ENCODE results near the gene L3MBTL4.
"Not testable (repeated sequence)": the region's sequence is repeated elsewhere in the genome, so short reads cannot be mapped to it uniquely, and the experiment has no call there.

Gene L3MBTL4

DNA sequence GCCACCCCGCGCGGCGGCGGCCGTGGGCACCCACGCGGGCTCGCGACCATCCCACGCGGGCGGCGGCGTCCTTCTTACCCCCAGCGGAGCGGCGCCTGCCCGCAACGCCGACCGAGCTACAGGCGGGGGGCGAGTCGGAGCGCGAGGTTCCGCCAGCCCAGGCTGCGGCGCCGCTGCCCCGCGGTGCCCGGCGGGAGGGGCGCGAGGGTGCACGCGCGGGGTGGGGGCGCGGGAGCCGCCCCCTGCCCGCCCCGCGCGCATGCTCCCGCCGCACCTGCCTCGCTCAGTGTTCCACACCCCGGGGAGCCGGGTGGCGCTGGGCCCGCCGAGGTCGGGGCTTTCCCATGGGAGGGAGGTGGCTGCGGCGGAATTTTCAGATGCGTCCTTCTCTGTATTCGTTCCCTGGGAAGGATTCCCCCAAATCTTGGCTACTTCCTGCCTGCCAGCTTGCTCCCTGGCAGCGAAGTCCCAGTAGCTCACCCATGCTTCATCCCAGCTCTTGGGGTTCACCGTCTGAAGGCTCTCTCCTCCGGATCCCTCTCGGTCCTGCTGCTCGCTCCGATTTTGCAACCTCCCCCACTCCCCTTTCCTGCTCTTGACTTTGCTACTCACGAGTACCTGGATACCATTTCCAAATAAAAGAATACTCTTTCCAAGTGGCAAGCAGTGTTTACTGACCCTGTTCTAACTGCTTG, at the start of gene L3MBTL4:
Gene L3MBTL4, minus strand, starts transcription at position 189 of the 695 bp plus-strand sequence. CDS start 103,286 bp downstream, outside the sequence.
- peak; percentile 44 for DNase-seq

DNA sequence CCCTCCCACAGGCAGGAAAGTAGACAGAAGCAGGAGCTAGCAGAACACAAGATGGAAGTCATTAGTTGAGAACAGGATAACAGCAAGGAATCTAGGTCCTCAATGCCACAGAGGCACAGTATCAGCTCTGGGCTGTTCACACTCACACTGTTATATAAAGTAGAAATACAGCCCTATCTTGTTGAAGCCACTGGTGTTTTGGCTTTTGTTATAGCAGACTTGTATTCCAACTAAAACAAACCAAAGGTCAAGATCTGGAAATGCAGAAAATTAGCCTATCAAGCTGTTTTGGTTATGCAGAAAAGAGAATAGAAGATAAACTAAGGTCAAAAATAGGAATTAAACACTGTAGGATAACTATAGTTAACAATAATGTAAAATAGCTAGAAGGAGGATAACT, 37.5 kb upstream of the L3MBTL4 start:
- no peak for DNase-seq

- DNase-seq, result no peak
Observed at GRCh38 chr18:6449213-6449612, 34.5 kb upstream of the L3MBTL4 start.

DNA sequence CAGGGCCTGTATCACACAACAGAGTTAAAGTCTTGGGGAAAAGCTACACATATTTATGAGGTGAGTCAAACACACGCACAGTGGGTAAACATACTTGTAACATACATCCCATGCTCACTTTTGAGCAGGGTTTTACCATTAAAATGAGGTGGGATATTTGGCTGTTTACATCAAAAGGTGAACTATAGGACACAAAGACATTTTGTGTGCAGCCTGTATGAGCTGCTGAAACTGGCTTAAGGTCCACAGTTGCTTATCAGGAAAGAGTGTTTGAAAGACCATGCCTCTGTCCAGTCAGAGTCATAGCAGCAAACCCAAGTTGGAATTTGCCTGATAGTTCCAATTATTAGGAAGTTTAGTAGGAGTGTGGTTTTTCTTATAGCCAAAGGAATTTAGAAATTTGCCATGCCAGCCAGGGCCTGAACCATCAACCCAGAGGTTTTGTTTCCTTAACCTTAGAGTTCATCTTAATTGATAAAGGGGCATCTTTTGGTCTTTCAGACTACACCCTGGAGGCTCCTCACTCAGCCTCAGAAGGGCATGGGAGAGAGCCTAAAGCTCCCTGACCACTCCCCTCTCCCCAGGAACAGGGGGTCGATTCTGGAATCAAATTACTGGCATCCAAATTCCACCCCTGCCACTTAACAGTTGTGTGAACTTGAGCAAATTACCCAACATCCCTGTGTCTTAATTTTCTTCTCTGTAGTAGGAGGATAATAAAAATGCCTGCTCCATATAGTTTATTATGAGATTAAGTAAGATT, 29.9 kb upstream of the L3MBTL4 start:
- DNase-seq, result no peak

- no peak for DNase-seq
Observed at GRCh38 chr18:6441200-6441599, 26.5 kb upstream of the L3MBTL4 start.

- no peak for DNase-seq
Observed at GRCh38 chr18:6437937-6438818, 23.5 kb upstream of the L3MBTL4 start.

- DNase-seq, result no peak
Observed at GRCh38 chr18:6435731-6436130, 21.0 kb upstream of the L3MBTL4 start.

GRCh38 chr18:6434987-6435709, 20.4 kb upstream of the L3MBTL4 start:
- no peak for DNase-seq

- no peak for DNase-seq
Observed at GRCh38 chr18:6434481-6434880, 19.8 kb upstream of the L3MBTL4 start.

DNA sequence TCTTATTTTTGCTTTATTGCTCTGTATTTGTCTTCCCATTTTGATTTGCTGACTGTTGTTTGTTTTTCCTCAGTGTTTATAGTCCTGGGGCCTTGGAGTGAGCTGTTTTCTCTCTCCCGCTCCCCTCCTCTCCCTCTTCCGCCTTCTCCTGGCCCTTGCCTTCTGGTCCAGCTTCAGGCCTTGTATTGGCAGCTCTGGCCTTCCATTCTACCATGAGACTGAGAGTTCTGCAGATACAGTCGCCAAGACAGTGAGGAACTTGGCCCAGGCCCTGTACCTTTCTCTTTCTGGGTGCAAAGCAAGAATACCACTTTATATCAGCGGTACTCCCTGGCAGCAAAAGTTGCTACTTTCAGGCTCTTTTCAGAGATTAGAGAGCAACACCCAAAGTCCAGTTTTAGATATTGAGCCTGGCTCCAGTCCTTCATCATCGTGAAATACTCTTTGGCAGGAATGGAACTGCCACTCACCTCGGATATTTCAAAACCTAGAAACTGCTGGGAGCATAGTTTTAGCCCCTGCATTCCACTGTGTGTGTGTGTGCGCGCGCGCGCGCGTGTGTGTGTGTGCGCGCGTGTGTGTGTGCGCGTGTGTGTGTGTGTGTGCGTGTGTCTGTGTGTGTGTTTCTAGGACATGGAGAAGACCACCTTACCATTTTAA, 17.1 kb upstream of the L3MBTL4 start:
- DNase-seq, result no peak

- DNase-seq, result no peak
Observed at GRCh38 chr18:6428851-6429395, 14.2 kb upstream of the L3MBTL4 start.

DNA sequence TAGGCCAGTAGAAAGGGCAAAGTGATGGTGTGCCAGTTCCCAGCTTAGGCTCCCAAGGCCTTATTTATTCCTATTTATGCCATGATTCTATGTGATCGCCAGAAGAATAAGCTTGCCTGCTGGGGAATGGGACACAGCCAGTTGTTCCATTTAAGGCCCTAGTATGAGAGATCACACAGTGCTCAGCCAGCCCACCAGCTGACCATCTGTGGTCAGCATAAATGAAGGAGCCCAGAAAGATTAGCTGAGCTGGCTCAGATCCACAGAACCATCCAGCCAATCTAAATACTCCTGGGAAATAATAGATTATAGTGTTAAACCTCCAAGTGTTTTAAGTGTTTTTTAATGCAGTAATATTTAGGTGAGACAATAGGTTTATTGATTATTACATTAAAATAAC, 12.6 kb upstream of the L3MBTL4 start:
- DNase-seq, result no peak

GRCh38 chr18:6423289-6423688, 8.6 kb upstream of the L3MBTL4 start:
- DNase-seq, result no peak

DNA sequence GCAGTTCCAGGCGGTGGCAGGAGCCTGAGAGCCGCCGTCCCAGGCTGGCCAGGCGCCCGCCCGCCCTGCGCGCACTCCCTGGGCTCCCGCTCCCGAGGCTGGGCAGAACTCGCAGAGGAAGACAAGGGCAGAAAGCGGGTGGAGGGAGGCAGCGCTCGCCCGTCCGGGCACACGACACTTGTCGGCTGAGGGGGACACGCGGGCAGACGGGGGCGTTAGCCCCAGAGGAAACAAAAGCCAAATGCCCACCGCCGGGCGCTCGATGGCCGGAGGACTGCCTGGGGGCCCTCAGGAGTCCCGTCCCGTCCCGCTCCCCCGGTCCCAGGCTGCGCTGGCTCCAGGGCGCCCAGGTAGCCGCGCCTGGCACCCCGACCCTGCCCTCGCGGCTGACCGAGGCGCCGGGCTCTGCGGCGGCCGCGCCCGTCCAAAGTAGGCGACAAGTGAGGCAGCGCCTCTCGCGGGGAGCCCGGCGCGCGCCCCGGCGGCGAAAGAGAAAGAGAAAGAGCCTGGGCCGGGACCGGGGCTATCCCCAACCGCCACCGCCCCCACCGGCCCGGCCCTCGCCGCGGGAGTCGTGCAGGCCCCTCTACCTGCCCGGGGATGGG, 491 bp downstream of the L3MBTL4 start:
- peak; percentile 72 for DNase-seq

DNA sequence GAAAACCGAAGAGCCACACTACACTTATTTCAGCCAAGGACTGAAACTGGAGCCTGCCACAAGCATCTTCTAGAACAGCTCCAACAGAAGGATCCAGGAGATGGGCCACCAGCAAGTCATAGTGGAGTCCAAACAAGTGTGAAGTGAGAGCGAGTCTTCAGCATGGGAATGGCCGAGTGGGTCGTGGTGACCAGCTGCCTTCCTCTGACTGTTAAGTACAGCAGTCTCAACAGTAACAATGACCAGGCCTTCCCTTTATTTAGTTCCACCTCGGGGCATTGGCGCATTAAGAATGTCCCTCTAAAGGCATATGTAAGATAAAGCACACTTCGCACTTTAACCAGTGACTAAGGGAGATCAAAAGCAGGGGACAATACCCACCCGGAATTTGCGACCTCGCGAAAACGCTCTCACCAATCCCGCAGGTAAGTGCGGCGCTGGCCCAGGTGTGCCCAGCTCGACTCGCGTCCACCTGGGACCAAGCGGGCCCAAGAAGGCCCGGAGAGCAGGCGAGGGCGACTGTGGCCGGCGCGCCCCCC, 1.1 kb downstream of the L3MBTL4 start:
- no peak for DNase-seq

DNA sequence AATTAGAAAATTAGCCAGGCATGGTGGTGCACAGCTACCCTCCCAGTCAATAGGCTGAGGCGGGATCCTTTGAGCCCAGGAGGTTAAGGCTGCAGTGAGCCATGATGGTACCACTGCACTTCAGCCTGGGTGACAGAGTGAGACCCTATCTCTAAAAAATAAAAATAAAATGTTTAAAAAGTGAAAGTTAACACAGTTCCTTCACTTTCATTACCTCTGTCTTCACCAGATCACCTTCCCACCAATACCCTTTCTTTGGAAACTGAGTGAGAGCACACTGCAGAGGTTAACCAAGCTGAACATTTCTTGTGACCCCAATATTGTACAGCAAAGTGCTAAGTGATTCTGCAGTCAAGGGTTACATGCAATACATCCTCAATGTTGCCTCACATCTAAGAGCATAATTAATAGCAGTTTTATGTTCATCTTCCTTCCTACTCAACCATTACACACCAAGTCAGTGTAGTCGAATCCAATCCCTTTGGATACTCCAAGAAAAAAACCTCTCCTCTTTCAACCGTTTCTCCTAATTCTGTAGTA, 1.7 kb downstream of the L3MBTL4 start:
- DNase-seq, result no peak

GRCh38 chr18:6411382-6411781, 3.3 kb downstream of the L3MBTL4 start:
- no peak for DNase-seq

DNA sequence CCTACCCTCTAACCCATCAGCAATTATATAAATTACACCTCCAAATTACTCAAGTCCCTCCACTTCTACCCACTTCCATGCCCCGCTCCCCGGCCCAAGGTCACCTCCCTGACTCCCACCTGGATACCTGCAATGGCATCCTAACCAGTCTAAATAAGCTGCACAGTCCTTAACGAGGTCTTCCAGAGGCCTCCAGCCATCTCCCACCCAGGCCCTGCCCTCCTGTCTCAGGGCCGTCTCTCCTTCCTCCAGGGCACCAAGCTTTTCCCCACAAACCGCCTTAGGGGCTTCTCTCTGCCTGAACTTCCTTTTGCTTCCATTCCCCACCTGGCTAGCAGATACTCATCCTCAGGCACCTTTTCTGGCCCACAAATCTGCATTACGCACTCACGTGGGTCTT, 4.8 kb downstream of the L3MBTL4 start:
- DNase-seq, result no peak

DNA sequence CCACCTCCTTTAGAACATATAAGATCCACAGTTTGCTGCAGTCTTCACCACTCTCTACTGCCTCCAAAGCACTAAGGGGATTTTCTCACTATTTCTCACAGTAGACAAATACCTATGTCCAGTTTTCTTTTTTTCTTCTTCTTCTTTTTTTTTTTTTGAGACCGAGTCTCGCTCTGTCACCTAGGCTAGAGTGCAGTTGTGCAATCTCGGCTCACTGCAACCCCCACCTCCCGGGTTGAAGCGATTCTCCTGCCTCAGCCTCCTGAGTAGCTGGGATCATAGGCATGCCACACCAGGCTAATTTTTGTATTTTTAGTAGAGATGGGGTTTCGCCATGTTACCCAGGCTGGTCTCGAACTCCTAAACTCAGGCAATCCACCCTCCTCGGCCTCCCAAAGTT, 6.2 kb downstream of the L3MBTL4 start:
- DNase-seq, result not testable (repeated sequence)

GRCh38 chr18:6406910-6407470, 7.7 kb downstream of the L3MBTL4 start:
- DNase-seq, result no peak

Data from femur (tissue), 1 donor.